GM18511 (cell line): ENCODE data around the gene TMEM198.
A peak's percentile ranks its signal among the peaks of the same experiment; 100 is the strongest.

Source experiments
- ATAC-seq: cut with Tn5 transposase; IDR thresholded peaks from one replicate; pipeline ENCODE4 v1.9.1; 2021; ENCODE audit warnings: mild to moderate bottlenecking, moderate library complexity; ENCODE audit not compliant: unreplicated experiment

Gene TMEM198

GRCh38 chr2:219542931-219543595, 765 bp upstream of the TMEM198 start:
- peak; percentile 41 for ATAC-seq

- no peak for ATAC-seq
Observed at GRCh38 chr2:219544567-219544966, 739 bp downstream of the TMEM198 start.

- no peak for ATAC-seq
Observed at GRCh38 chr2:219545295-219545942, 1.6 kb downstream of the TMEM198 start.

GRCh38 chr2:219545943-219546352, 2.1 kb downstream of the TMEM198 start:
- no peak for ATAC-seq

GRCh38 chr2:219547621-219548020, 3.8 kb downstream of the TMEM198 start:
- no peak for ATAC-seq

GRCh38 chr2:219548990-219549389, 5.2 kb downstream of the TMEM198 start:
- no peak for ATAC-seq

- ATAC-seq, result no peak
Observed at GRCh38 chr2:219549619-219550018, 5.8 kb downstream of the TMEM198 start.

- ATAC-seq, result peak; percentile 30
Observed at GRCh38 chr2:219551441-219552381, 7.9 kb downstream of the TMEM198 start.

GRCh38 chr2:219552382-219553167, 8.7 kb downstream of the TMEM198 start:
- ATAC-seq, result peak; percentile 93

- no peak for ATAC-seq
Observed at GRCh38 chr2:219553168-219553417, 9.3 kb downstream of the TMEM198 start.

- ATAC-seq, result no peak
Observed at GRCh38 chr2:219553463-219553963, 9.7 kb downstream of the TMEM198 start.

GRCh38 chr2:219554350-219554749, 10.5 kb downstream of the TMEM198 start:
- no peak for ATAC-seq

GRCh38 chr2:219555956-219556355, 12.1 kb downstream of the TMEM198 start:
- ATAC-seq, result no peak

- ATAC-seq, result no peak
Observed at GRCh38 chr2:219556413-219556812, 12.6 kb downstream of the TMEM198 start.

- no peak for ATAC-seq
Observed at GRCh38 chr2:219557320-219557719, 13.5 kb downstream of the TMEM198 start.

GRCh38 chr2:219557791-219558785, 14.3 kb downstream of the TMEM198 start:
- no peak for ATAC-seq

GRCh38 chr2:219559156-219559915, 15.5 kb downstream of the TMEM198 start:
- ATAC-seq, result no peak

GRCh38 chr2:219560037-219560892, 16.4 kb downstream of the TMEM198 start:
- ATAC-seq, result peak; percentile 62
